SK-N-DZ (cell line): ENCODE data around the gene DGKQ.

ENCODE experiments used
- DNase-seq: peaks from one replicate; pipeline ENCODE4 v3.0.0-alpha.2; 2015; ENCODE audit warnings: low spot score

DGKQ gene

DNA sequence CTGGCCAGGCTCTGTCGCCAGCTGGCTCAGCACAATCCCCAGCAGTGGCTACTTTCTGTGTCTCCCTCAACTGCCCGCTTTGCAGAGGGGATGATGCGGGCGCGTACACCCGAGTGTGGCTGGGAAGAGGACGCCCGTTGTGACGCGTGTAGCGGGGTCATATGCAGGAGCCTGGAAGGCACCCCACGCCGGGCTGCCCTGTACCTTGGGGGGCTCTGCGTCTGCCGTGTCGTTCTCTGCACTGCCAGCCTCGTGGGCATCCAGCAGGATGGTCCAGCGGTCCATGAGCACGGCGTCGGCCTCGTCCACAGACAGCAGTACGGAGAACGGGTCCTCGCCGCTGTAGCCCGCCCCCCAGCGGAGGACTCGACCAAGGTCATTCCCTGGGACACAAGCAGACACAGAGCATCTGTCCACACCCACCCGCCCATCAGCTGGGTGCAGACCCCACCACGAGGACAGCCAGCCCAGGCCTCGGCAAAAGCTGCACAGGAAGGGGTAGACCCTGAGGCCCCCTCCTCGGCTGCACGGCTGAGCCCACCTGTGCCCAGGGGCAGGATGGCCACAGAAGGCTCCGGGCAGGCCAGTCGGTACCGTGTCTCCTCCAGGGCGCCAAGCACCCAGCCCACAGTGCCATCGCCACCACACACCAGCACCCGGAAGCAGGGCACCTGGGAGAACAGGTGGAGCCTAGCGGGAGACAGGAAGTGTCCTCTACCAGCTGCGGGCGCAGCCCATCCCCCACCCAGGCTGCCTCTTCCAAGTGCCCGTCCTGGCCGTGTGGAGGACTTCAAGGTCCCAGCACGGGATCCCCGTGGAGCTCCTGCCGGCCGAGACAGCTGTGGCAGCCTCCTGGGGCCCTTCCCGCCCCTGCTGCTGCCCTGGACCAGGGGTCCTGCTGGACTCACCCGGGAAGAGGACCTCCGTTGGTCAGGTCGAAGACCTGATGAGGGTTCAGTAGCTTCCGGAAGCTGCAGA is 10.8 kb downstream of the DGKQ start:
- DNase-seq = no peak

DNA sequence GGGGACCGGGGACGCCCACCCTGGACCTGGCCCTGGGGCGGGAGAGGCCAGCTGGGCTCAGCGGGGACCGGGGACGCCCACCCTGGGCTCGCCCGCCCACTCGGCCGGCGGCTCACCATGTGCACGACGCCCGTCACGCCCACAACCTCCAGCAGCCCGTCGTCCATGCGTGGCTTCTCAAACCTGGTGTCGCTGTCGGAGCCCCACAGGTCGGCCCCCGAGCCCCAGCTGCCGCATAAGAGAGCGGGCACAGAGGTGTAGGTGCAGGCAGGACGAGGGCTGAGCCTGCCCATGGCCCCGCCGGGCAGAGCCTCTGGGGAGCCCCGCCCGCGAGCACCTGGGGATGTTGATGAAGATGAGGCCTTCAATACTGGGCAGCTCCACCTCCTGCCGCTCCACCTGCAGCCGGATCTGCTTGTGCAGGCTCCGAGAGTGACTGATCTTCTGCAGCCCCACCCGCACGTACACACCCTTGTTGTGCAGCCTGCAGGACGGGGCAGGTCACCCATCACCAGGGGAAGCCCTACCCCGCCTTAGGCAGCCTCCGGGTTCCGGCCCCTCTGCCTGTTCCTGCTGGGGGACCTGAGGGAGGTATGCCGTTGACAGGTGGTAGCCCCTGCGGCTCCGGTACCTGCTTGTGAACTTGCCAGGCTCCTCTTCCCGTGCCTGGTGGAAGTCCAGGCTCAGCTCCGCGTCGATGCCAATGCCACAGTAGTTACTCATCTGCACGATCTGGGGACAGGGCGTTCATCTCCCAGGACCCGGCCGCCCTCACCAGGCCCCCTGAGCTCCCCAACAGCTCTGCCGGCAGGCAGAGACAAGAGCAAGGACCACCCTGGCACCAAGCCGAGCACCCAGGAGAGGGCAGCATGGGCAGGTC is 11.8 kb downstream of the DGKQ start:
- DNase-seq = no peak

GRCh38 chr4:960636-961350 is 12.6 kb downstream of the DGKQ start:
- no peak for DNase-seq

DNA sequence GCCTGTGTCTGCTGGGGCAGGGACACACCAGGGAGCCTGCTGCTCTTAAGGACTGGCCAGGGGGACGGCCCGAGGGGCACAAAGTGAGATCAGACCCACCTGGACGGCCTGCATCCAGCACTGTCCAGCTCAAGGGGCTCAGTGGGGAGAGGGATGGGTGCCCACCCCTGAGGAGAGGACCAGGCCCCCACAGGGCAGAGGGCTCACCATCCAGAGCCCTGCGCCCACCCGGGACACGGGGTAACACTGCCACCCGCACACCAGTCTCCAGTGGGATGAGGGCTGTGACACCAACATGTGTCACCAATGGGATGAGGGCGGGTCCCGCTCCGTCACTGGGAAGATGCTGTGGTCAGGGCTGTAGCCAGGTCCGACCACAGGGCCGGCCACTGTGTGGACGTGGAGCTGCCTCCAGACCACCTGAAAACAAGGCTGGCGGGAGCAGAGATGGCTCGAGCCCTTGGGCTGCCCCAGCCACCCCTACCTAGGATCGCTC is 13.2 kb downstream of the DGKQ start:
- no peak for DNase-seq

- DNase-seq = no peak
Observed at GRCh38 chr4:959338-960139, 13.8 kb downstream of the DGKQ start.

DNA sequence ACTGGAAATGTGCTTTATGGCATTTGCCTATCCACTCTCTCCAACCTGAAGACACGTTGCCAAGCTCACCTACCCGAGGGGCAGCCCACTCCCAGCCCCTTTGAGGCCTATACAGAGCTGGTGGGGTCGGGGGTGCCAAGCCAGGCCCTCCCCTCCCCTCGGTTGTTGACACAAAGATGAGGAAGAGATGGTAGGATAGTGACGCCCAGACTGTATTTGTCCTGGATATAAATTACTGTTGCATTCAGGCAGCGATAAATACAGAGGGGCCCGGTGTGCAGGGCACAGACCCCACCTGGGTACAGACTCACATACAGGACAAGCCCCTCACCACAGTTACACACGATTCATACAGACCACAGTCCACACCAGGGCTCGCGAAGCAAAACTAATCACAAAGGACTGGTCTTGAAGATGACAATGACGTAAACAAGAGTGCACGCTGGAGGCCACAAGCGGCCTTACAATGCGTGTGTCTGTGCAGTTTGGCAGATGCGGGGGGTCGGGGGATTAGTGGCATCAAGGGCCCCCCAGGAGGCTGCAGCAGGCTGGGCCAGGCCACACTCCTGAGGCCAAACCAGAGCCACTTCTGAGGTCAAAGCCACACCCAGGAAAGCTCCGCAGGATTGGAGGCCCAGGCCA is 14.6 kb downstream of the DGKQ start:
- DNase-seq = no peak

DNA sequence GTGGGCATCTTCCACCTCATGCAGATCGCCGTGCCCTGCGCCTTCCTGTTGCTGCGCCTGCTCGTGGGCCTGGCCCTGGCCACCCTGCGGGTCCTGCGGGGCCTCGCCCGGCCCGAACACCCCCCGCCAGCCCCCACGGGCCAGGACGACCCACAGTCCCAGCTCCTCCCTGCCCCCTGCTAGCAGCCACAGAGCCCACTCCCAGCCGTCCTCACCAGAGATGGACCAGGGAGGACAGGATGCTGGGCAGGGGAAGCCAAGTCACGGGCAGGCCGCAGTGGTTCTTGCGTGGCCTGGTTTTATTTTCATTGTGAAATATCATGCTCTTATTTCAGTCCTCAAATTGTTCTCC is 15.1 kb downstream of the DGKQ start:
- DNase-seq = no peak

GRCh38 chr4:957581-958313 is 15.6 kb downstream of the DGKQ start:
- no peak for DNase-seq

DNA sequence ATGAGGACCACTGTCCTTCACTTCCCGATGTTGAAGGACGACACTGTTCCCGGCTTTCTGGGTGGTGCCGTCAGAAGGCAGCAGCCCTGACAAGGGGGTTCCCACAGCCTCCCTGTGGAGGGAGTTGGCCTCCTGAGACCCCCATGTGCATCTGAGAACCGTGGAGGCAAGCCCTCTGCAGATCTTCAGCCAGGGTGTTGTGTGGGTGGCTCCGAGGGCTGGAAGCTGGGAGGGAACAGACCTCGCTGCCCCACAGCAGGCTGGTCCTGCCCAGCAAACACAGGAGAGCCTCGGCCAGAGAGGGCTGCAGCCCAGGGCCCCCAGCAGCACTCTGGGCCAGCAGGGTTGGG is 16.2 kb downstream of the DGKQ start:
- DNase-seq = no peak

GRCh38 chr4:956531-957230 is 16.7 kb downstream of the DGKQ start:
- DNase-seq = no peak

DNA sequence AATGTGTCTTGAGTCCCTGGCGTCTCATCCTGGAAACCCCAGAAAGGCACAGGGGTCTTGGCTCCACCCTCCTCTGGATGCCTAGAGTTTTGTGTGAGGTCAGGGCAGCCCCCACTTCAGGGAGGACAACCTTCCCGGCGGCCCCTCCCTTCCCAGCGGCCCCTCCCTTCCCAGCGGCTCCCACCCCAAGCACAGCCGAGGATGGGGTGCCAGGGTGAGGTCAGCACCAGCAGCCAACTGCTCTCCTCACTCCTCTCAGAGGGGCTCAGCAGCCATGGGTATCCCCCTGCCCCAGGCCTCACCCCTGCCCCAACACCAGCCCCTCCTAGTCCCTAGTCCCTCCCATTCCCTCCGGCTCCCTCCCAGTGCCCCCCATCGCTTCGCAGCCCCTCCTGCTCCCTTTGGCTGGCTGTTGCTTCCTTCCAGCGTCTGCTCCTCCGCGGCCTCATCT is 17.4 kb downstream of the DGKQ start:
- DNase-seq = no peak

- DNase-seq = no peak
Observed at GRCh38 chr4:955161-955921, 18.0 kb downstream of the DGKQ start.

DNA sequence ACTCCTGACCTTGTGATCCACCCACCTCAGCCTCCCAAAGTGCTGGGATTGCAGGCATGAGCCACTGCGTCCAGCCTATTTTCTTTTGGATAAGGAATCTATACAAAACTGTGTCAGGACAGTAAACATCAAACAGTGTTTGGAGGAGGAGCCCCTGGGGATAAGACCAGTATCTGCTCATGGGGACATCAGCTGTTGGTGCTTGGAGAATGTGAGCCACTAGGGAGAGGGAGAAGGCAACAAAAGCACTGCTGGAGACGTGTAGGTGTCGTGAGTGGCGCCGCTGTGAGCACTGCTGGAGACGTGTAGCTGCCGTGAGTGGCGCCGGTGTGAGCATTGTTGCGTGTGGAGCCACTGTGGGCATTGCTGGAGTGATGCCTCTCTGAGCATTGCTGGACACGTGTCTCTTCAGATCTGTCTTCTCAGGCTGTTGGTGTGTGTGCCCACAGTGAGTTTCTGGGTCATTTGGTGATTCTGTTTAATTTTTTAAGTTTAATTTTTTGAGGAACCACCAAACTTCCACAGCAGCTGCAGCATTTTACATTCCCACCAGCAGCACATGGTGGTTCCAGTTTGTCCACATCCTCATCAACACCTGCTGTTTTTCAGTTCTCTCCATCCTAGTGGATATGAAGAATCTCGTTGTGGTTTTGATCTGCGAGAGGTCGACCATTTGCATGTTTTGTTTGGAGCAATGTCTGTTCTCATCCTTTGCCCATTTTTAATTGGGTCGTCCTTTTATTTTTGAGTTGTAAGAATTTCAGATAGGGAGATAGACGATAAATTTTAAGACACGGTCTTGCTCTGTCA is 19.0 kb downstream of the DGKQ start:
- DNase-seq = no peak

DNA sequence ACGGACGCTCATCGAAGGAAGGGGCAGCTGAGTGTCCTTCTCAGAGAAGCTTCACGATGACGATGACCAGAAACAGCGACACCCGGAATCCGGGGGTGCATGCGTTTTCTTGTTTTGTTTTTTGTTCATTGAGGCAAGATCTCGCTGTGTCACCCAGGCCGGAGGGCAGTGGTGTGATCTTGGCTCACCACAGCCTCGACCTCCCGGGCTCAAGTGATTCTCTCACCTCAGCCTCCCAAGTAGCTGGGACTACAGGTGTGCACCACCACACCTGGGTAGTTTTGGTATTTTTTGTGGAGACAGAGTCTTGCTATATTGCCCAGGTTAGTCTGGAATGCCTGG is 19.8 kb downstream of the DGKQ start:
- no peak for DNase-seq

DNA sequence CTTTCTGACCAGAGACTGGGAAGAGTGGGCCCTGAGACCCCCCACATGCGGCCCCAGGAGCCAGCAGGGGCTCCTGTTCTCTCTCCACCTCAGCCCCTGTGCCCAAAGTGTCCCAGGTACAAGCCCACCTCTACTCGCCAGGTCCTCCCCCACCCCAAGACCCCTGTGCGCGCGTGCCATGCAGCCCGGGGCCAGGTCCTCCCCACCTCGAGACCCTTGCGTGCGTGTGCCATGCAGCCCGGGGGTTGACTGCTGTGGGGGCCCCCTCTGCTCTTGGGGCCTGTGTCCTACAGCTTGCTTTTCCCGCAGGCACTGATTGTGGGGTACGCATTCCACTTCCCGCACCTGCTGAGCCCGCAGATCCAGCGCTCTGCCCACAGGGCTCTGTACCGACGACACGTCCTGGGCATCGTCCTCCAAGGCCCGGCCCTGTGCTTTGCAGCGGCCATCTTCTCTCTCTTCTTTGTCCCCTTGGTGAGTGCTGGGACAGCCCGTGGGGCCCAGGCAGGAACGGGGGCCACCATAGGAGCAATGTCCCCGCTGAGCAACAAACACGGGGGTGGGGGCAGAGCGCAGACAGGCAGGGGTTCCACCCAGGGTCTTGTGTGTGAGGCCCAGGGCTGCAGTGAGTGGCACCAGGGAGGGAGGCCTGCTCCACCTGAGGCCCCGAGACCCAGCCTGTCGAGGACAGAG is 20.3 kb downstream of the DGKQ start:
- DNase-seq = no peak

GRCh38 chr4:951594-952468 is 21.5 kb downstream of the DGKQ start:
- DNase-seq = no peak
